H9 (cell line): ENCODE results near the gene ANTKMT. TPM values are rescaled to one million over a fixed set of nuclear protein-coding genes. Genes with fewer than 3 reads are reported as not detected.

ENCODE experiments used
- DNase-seq: peaks from one replicate; pipeline ENCODE4 v3.0.0-alpha.2; 2017
- H2AFZ ChIP-seq: one replicate; pipeline ENCODE4 v1.6.1; 2013; ENCODE audit warnings: mild to moderate bottlenecking, low read length, control low read depth, moderate library complexity
- H2AK5ac ChIP-seq: 2 replicates; pipeline ENCODE4 v1.6.1; 2013; ENCODE audit warnings: low read length, control low read depth, mixed read lengths; ENCODE audit not compliant: insufficient read length
- H2BK120ac ChIP-seq: one replicate; pipeline ENCODE4 v1.6.1; 2013; ENCODE audit warnings: low read depth, mild to moderate bottlenecking, low read length, control low read depth, inconsistent platforms; ENCODE audit not compliant: poor library complexity, severe bottlenecking
- H2BK12ac ChIP-seq: 2 replicates; pipeline ENCODE4 v1.6.1; 2013; ENCODE audit warnings: low read length, control low read depth, mixed read lengths, low read depth; ENCODE audit not compliant: insufficient read length
- H2BK15ac ChIP-seq: 2 replicates; pipeline ENCODE4 v1.6.1; 2013; ENCODE audit warnings: low read depth, low read length, control low read depth
- H2BK20ac ChIP-seq: one replicate; pipeline ENCODE4 v1.6.1; 2013; ENCODE audit warnings: low read depth, mild to moderate bottlenecking, low read length, control low read depth, inconsistent platforms; ENCODE audit not compliant: poor library complexity, severe bottlenecking
- H2BK5ac ChIP-seq: 2 replicates; pipeline ENCODE4 v1.6.1; 2013; ENCODE audit warnings: low read length, control low read depth, mixed read lengths; ENCODE audit not compliant: insufficient read length
- H3K14ac ChIP-seq: 2 replicates; pipeline ENCODE4 v1.6.1; 2013; ENCODE audit warnings: low read length, control low read depth; ENCODE audit not compliant: insufficient read depth
- H3K18ac ChIP-seq: 2 replicates; pipeline ENCODE4 v1.6.1; 2013; ENCODE audit warnings: low read depth, mild to moderate bottlenecking, mixed read lengths, low read length, control low read depth; ENCODE audit not compliant: insufficient read length
- H3K23ac ChIP-seq: 2 replicates; pipeline ENCODE4 v1.6.1; 2013; ENCODE audit warnings: low read length, control low read depth, mixed read lengths, low read depth; ENCODE audit not compliant: insufficient read length
- H3K23me2 ChIP-seq: 2 replicates; pipeline ENCODE4 v1.6.1; 2013; ENCODE audit warnings: low read depth, mild to moderate bottlenecking, mixed read lengths, low read length, control low read depth; ENCODE audit not compliant: insufficient read length, poor library complexity, severe bottlenecking
- H3K27ac ChIP-seq: 2 replicates; pipeline ENCODE4 v1.5.1; 2013; ENCODE audit warnings: low read length, control low read depth, mixed read lengths, low read depth; ENCODE audit not compliant: insufficient read length
- H3K27me3 ChIP-seq: 2 replicates; pipeline ENCODE4 v1.6.1; 2013; ENCODE audit warnings: low read length, control low read depth, inconsistent platforms; ENCODE audit not compliant: insufficient read depth
- H3K4ac ChIP-seq: 2 replicates; pipeline ENCODE4 v1.6.1; 2013; ENCODE audit warnings: low read depth, mild to moderate bottlenecking, control low read depth, inconsistent platforms, low read length, moderate library complexity
- H3K4me1 ChIP-seq: 2 replicates; pipeline ENCODE4 v1.6.1; 2013; ENCODE audit warnings: low read length, control low read depth, inconsistent platforms; ENCODE audit not compliant: insufficient read depth
- H3K4me2 ChIP-seq: 2 replicates; pipeline ENCODE4 v1.6.1; 2013; ENCODE audit warnings: low read length, control low read depth, mixed read lengths; ENCODE audit not compliant: insufficient read length, insufficient read depth
- H3K56ac ChIP-seq: 2 replicates; pipeline ENCODE4 v1.6.1; 2013; ENCODE audit warnings: low read depth, mild to moderate bottlenecking, mixed read lengths, low read length, control low read depth; ENCODE audit not compliant: insufficient read length
- H3K79me1 ChIP-seq: 2 replicates; pipeline ENCODE4 v1.6.1; 2013; ENCODE audit warnings: low read depth, mild to moderate bottlenecking, moderate library complexity, low read length, control low read depth, inconsistent platforms; ENCODE audit not compliant: insufficient read depth, poor library complexity, severe bottlenecking
- H3K79me2 ChIP-seq: 2 replicates; pipeline ENCODE4 v1.6.1; 2013; ENCODE audit warnings: low read length, control low read depth, inconsistent platforms; ENCODE audit not compliant: insufficient read depth
- H3K9ac ChIP-seq: 2 replicates; pipeline ENCODE4 v1.6.1; 2013; ENCODE audit warnings: low read length, control low read depth, mixed read lengths; ENCODE audit not compliant: insufficient read length; ENCODE audit errors: extremely low read depth
- H3K9me3 ChIP-seq: one replicate; pipeline ENCODE4 v1.6.1; 2013; ENCODE audit warnings: low read depth, low read length, inconsistent platforms; ENCODE audit not compliant: control insufficient read depth
- H3T11ph ChIP-seq: one replicate; pipeline ENCODE4 v1.6.1; 2013; ENCODE audit warnings: mild to moderate bottlenecking, low read length, control low read depth, inconsistent platforms
- H4K20me1 ChIP-seq: one replicate; pipeline ENCODE4 v1.6.1; 2013; ENCODE audit not compliant: control insufficient read depth, insufficient read length, insufficient read depth
- H4K5ac ChIP-seq: 2 replicates; pipeline ENCODE4 v1.6.1; 2013; ENCODE audit warnings: low read depth, mild to moderate bottlenecking, mixed read lengths, low read length, control low read depth; ENCODE audit not compliant: insufficient read length
- H4K8ac ChIP-seq: replicated peaks from 2 replicates; pipeline ENCODE4 v1.6.1; 2013; ENCODE audit warnings: low read length, control low read depth, mixed read lengths, low read depth; ENCODE audit not compliant: insufficient read length
- H4K91ac ChIP-seq: 2 replicates; pipeline ENCODE4 v1.6.1; 2013; ENCODE audit warnings: low read depth, mild to moderate bottlenecking, moderate library complexity, mixed read lengths, low read length, control low read depth; ENCODE audit not compliant: insufficient read length
- H3K27ac Mint-ChIP-seq, 3 experiments: 2 replicates in 2 of 3; 3 replicates in 1 of 3; pipeline ENCODE4 v1.8.0; 2020 to 2021; ENCODE audit warnings: mixed read lengths in 3 of 3, mild to moderate bottlenecking in 1 of 3, moderate library complexity in 1 of 3
- H3K27me3 Mint-ChIP-seq: 2 replicates; pipeline ENCODE4 v1.8.0; 2021; ENCODE audit warnings: low read depth, mild to moderate bottlenecking, moderate library complexity, mixed read lengths
- H3K36me3 Mint-ChIP-seq, 3 experiments: 2 replicates in 2 of 3; 3 replicates in 1 of 3; pipeline ENCODE4 v1.8.0; 2020 to 2021; ENCODE audit warnings: low read depth in 3 of 3, mixed read lengths in 3 of 3; ENCODE audit not compliant: insufficient read depth in 1 of 3
- H3K4me1 Mint-ChIP-seq, 2 experiments: 2 replicates each; pipeline ENCODE4 v1.8.0; 2020; ENCODE audit warnings: mixed read lengths in 2 of 2
- H3K4me3 Mint-ChIP-seq, 2 experiments: 2 replicates in 1 of 2; 3 replicates in 1 of 2; pipeline ENCODE4 v1.8.0; 2020 to 2021; ENCODE audit warnings: mild to moderate bottlenecking in 2 of 2, mixed read lengths in 2 of 2, moderate library complexity in 1 of 2
- H3K9me3 Mint-ChIP-seq, 2 experiments: 2 replicates in 1 of 2; 3 replicates in 1 of 2; pipeline ENCODE4 v1.8.0; 2020; ENCODE audit warnings: mild to moderate bottlenecking in 2 of 2, mixed read lengths in 2 of 2, moderate library complexity in 1 of 2
- WGBS: extraction: QIAGEN DNeasy Blood & Tissue Kit; methylation state at CpG from one replicate; pipeline ENCODE4 v1.1.7; 2013; ENCODE audit warnings: missing lambda C conversion rate, low lambda C conversion rate, mixed read lengths; ENCODE audit not compliant: insufficient read length; ENCODE audit errors: extremely low coverage; 5-methylcytosine and 5-hydroxymethylcytosine counted together
- total RNA-seq: library from RNA; stranded (reverse); gene quantifications from 2 replicates; pipeline ENCODE4 v1.2.1, GENCODE V29; 2021
- TF ChIP-seq, protein P1 (sequence below): fragments of 200-600 bp; sonication (generic); conservative IDR thresholded peaks from 3 replicates; pipeline ENCODE4 v1.8.0; 2021; ENCODE audit warnings: antibody characterized with exemption, mild to moderate bottlenecking

Gene ANTKMT
- total RNA-seq, 1 experiment from 2014 or later, result 31.5 TPM

DNA sequence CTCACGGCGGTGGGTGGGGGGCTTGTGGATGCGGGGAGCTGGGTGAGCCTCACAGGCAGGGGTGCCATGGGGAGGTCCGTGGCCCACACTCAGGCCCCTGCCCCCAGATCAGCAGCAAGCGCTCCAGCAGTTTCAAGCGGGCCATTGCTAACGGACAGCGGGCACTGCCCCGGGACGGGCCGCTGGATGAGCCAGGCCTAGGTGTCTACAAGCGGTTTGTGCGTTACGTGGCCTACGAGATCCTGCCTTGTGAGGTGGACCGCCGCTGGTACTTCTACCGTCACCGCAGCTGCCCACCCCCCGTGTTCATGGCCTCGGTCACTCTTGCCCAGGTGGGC, 44.4 kb upstream of the ANTKMT start:
- TF ChIP-seq, protein P1, sequence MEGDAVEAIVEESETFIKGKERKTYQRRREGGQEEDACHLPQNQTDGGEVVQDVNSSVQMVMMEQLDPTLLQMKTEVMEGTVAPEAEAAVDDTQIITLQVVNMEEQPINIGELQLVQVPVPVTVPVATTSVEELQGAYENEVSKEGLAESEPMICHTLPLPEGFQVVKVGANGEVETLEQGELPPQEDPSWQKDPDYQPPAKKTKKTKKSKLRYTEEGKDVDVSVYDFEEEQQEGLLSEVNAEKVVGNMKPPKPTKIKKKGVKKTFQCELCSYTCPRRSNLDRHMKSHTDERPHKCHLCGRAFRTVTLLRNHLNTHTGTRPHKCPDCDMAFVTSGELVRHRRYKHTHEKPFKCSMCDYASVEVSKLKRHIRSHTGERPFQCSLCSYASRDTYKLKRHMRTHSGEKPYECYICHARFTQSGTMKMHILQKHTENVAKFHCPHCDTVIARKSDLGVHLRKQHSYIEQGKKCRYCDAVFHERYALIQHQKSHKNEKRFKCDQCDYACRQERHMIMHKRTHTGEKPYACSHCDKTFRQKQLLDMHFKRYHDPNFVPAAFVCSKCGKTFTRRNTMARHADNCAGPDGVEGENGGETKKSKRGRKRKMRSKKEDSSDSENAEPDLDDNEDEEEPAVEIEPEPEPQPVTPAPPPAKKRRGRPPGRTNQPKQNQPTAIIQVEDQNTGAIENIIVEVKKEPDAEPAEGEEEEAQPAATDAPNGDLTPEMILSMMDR, result no peak
- H2BK20ac ChIP-seq, result no peak overlapping the region
- H3K4ac ChIP-seq, result no peak overlapping the region
- no peak overlapping the region for H3K4me2 ChIP-seq
- H2BK120ac ChIP-seq, result no peak overlapping the region
- H3K18ac ChIP-seq, result no peak overlapping the region
- no peaks in the 10 kb centered on the region for H3K27me3 ChIP-seq
- no peak overlapping the region for H3K27ac ChIP-seq
- H3K9ac ChIP-seq, result no peak overlapping the region
- no peaks in the 10 kb centered on the region for H3K79me1 ChIP-seq
- H2BK5ac ChIP-seq, result no peak overlapping the region
- H4K5ac ChIP-seq, result no peak overlapping the region
- H3K14ac ChIP-seq, result no peak overlapping the region
- H4K8ac ChIP-seq, result no peak overlapping the region
- no peaks in the 10 kb centered on the region for H3K9me3 ChIP-seq
- peaks cover 15% of the 10 kb centered on the region for H3K23me2 ChIP-seq
- H3K56ac ChIP-seq, result no peak overlapping the region
- H3K79me2 ChIP-seq, result no peaks in the 10 kb centered on the region
- DNase-seq, result no peak
- Mint-ChIP-seq H3K9me3 (no peaks in the 10 kb centered on the region), H3K36me3 (peaks cover 9 to 19% (median 12%) of the 10 kb centered on the region in 3 experiments; a peak in 6 of 7 replicates), H3K4me1 (peaks cover 16 to 29% of the 10 kb centered on the region in 2 experiments), H3K4me3 (no peak overlapping the region), H3K27me3 (peaks cover 3% of the 10 kb centered on the region; the same call in 1 of the 2 replicates), H3K27ac (no peak overlapping the region)
- H4K91ac ChIP-seq, result no peak overlapping the region
- H4K20me1 ChIP-seq, result no peaks in the 10 kb centered on the region
- H2AFZ ChIP-seq, result no peak overlapping the region
- no CpG with 5 or more reads among the region's 21 CpGs for WGBS
- H3K4me1 ChIP-seq, result no peaks in the 10 kb centered on the region
- H2AK5ac ChIP-seq, result no peak overlapping the region
- no peak overlapping the region for H3T11ph ChIP-seq
- H2BK12ac ChIP-seq, result no peak overlapping the region
- H3K23ac ChIP-seq, result no peak overlapping the region
- no peak overlapping the region for H2BK15ac ChIP-seq
